WTC11 (cell line): ENCODE data around the gene DPEP2. TPM values are rescaled to one million over a fixed set of nuclear protein-coding genes. Genes with fewer than 3 reads are reported as not detected.

ENCODE experiments used
- ATAC-seq: fragments of 200-7000 bp; cut with Tn5 transposase; 2 replicates; pipeline ENCODE4 v1.10.0; 2021; ENCODE audit warnings: mild to moderate bottlenecking, moderate library complexity
- CTCF ChIA-PET: fragments of 300-600 bp; sonication (Branson Sonifier 250); formaldehyde crosslinking; loops from one replicate; lab custom pipeline; 2021; ENCODE audit warnings: antibody characterized with exemption; lab: Charles Lee
- POLR2A ChIA-PET: fragments of 350-600 bp; sonication (Branson Sonifier 250); formaldehyde crosslinking; loops from one replicate; lab custom pipeline; 2021; ENCODE audit warnings: antibody characterized with exemption; lab: Charles Lee
- DNase-seq: peaks from one replicate; pipeline ENCODE4 v3.0.0; 2021; ENCODE audit warnings: low spot score
- H3K27ac Mint-ChIP-seq: 2 replicates; pipeline ENCODE4 v1.8.0; 2021; ENCODE audit warnings: mixed read lengths
- H3K27me3 Mint-ChIP-seq: 2 replicates; pipeline ENCODE4 v1.8.0; 2021; ENCODE audit warnings: low read depth, mild to moderate bottlenecking, moderate library complexity, mixed read lengths
- H3K36me3 Mint-ChIP-seq: 2 replicates; pipeline ENCODE4 v1.8.0; 2021; ENCODE audit warnings: mixed read lengths
- H3K4me1 Mint-ChIP-seq: 2 replicates; pipeline ENCODE4 v1.8.0; 2022; ENCODE audit warnings: mixed read lengths
- H3K4me3 Mint-ChIP-seq: 2 replicates; pipeline ENCODE4 v1.8.0; 2021; ENCODE audit warnings: mild to moderate bottlenecking, moderate library complexity, mixed read lengths
- H3K9me3 Mint-ChIP-seq: 2 replicates; pipeline ENCODE4 v1.8.0; 2021; ENCODE audit warnings: mixed read lengths
- ESRRA ChIP-seq: sonication (generic); formaldehyde crosslinking; IDR thresholded peaks from 2 replicates; pipeline ENCODE4 v1.8.1; 2022; ENCODE audit warnings: mild to moderate bottlenecking, missing genetic modification reagents, borderline replicate concordance
- FOXK1 ChIP-seq: sonication (generic); formaldehyde crosslinking; IDR thresholded peaks from 2 replicates; pipeline ENCODE4 v1.8.0; 2022; ENCODE audit warnings: mild to moderate bottlenecking, moderate library complexity, missing genetic modification reagents
- GTF2I ChIP-seq: fragments of 250-450 bp; sonication (Bioruptor Pico); conservative IDR thresholded peaks from 2 replicates; pipeline ENCODE4 v1.4.0; 2021; ENCODE audit warnings: mild to moderate bottlenecking
- IRF2 ChIP-seq: sonication (generic); formaldehyde crosslinking; IDR thresholded peaks from 2 replicates; pipeline ENCODE4 v1.8.0; 2022; ENCODE audit warnings: low read depth, missing genetic modification reagents, borderline replicate concordance
- JAZF1 ChIP-seq: fragments of 250-450 bp; sonication (Bioruptor Pico); IDR thresholded peaks from 2 replicates; pipeline ENCODE4 v1.9.0; 2021; ENCODE audit warnings: moderate library complexity, mild to moderate bottlenecking, inconsistent platforms
- MYBL2 ChIP-seq: sonication (generic); formaldehyde crosslinking; IDR thresholded peaks from 2 replicates; pipeline ENCODE4 v1.8.1; 2023; ENCODE audit warnings: mild to moderate bottlenecking, moderate library complexity, missing genetic modification reagents
- NFATC4 ChIP-seq: fragments of 250-450 bp; sonication (Bioruptor Pico); IDR thresholded peaks from 2 replicates; pipeline ENCODE4 v1.9.0; 2021; ENCODE audit warnings: mild to moderate bottlenecking
- OVOL2 ChIP-seq: fragments of 250-450 bp; sonication (Bioruptor Pico); IDR thresholded peaks from 2 replicates; pipeline ENCODE4 v1.9.0; 2021; ENCODE audit warnings: mild to moderate bottlenecking, borderline replicate concordance
- SP1 ChIP-seq: sonication (generic); formaldehyde crosslinking; conservative IDR thresholded peaks from 2 replicates; pipeline ENCODE4 v1.8.1; 2022; ENCODE audit warnings: missing genetic modification reagents
- TEAD1 ChIP-seq: sonication (generic); formaldehyde crosslinking; IDR thresholded peaks from 2 replicates; pipeline ENCODE4 v1.8.0; 2022; ENCODE audit warnings: mild to moderate bottlenecking, missing genetic modification reagents
- ZBTB21 ChIP-seq: sonication (generic); formaldehyde crosslinking; IDR thresholded peaks from 2 replicates; pipeline ENCODE4 v1.8.1; 2023; ENCODE audit warnings: mild to moderate bottlenecking, missing genetic modification reagents, borderline replicate concordance
- ZNF121 ChIP-seq: sonication (generic); formaldehyde crosslinking; IDR thresholded peaks from 2 replicates; pipeline ENCODE4 v1.8.0; 2023; ENCODE audit warnings: missing genetic modification reagents
- ZNF232 ChIP-seq: sonication (generic); formaldehyde crosslinking; IDR thresholded peaks from 2 replicates; pipeline ENCODE4 v1.8.0; 2022; ENCODE audit warnings: mild to moderate bottlenecking, missing genetic modification reagents
- ZNF263 ChIP-seq: sonication (generic); formaldehyde crosslinking; IDR thresholded peaks from 2 replicates; pipeline ENCODE4 v1.8.1; 2022; ENCODE audit warnings: low read depth, mild to moderate bottlenecking, moderate library complexity, missing genetic modification reagents
- ZNF423 ChIP-seq: fragments of 250-450 bp; sonication (Bioruptor Pico); IDR thresholded peaks from 2 replicates; pipeline ENCODE4 v2.1.2; 2022; ENCODE audit warnings: mild to moderate bottlenecking, moderate library complexity
- total RNA-seq: library from RNA; stranded (reverse); gene quantifications from 3 replicates; pipeline ENCODE4 v1.2.3, GENCODE V29; 2021
- TF ChIP-seq, protein P1 (sequence below): sonication (generic); formaldehyde crosslinking; IDR thresholded peaks from 2 replicates; pipeline ENCODE4 v1.8.1; 2023; ENCODE audit warnings: mild to moderate bottlenecking, moderate library complexity, missing genetic modification reagents
- TF ChIP-seq, protein P2 (sequence below): sonication (generic); formaldehyde crosslinking; IDR thresholded peaks from 2 replicates; pipeline ENCODE4 v1.8.1; 2022; ENCODE audit warnings: mild to moderate bottlenecking, missing genetic modification reagents, moderate library complexity, borderline replicate concordance
- TF ChIP-seq, protein P3 (sequence below): sonication (generic); formaldehyde crosslinking; IDR thresholded peaks from 2 replicates; pipeline ENCODE4 v1.8.1; 2022; ENCODE audit warnings: mild to moderate bottlenecking, moderate library complexity, missing genetic modification reagents
- TF ChIP-seq, protein P4 (sequence below): fragments of 250-450 bp; sonication (Bioruptor Pico); IDR thresholded peaks from 2 replicates; pipeline ENCODE4 v2.1.2; 2022; ENCODE audit warnings: mild to moderate bottlenecking, moderate library complexity
- TF ChIP-seq, protein P5 (sequence below): fragments of 250-450 bp; sonication (Bioruptor Pico); IDR thresholded peaks from 2 replicates; pipeline ENCODE4 v1.9.0; 2021; ENCODE audit warnings: moderate library complexity, mild to moderate bottlenecking, inconsistent platforms, borderline replicate concordance
- TF ChIP-seq, protein P6 (sequence below): fragments of 250-450 bp; sonication (Bioruptor Pico); IDR thresholded peaks from 2 replicates; pipeline ENCODE4 v1.9.0; 2021; ENCODE audit warnings: mild to moderate bottlenecking

DPEP2 gene
- total RNA-seq, 1 experiment from 2014 or later: 0.13 TPM

DNA sequence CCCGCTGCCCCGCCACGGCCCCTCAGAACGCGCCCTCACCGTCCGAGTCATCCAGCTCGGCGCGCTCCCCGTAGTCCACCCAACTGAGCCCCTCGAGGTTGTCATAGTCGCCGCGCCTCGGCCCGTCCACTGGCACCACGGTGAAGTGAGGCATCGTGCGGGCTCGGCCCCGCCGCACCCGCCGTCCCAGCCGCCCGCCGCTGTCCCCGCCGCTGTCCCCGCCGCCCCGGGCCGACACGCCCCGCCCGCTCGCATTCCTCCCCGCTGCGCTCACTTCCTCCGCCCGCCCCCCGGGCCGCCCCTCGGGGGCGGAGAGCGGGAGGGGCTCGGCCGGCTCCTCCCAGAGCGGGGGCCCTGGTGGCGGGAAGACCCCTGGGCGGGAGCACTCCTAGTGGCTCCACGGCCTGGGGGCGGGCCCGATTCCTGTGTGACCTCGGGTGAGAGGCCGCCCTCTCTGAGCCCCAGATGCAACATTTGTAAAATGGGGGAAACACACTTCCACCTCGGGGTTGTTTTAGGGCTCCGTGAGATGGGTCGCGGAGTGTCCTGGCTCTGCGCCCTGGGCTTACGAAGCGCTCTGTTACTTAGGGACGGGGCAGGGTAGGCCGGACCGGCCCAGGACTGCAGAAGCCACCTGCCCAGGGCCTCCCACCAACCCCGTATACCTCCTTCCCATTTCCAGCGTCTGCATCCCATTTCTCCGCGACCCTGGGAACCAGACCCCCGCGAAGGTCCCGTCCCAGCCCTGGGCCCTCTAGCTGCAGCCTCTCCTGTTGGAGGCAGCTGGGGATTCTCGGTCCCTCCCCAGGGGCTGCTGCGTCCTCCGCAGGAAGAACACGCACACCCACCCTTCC, 30.7 kb downstream of the DPEP2 start, which contains the start of gene SLC12A4:
SLC12A4 (minus strand) TSS at position 238 of the 854 bp plus-strand sequence; CDS start at position 154, 84 bp downstream.
- 0 out of 2 replicates have a peak, but pooled peaks cover 5% of the 10 kb centered on the region for H3K36me3 Mint-ChIP-seq
- peaks cover 44% of the 10 kb centered on the region for H3K4me1 Mint-ChIP-seq
- POLR2A ChIA-PET: interaction anchor here (1.1 kb wide), 1 partner anchor 84 kb away, joined by 3 read pairs; the partner anchor contains the start of gene NRN1L

More for the DNA sequence above, 30.7 kb downstream of the DPEP2 start, which contains the start of gene SLC12A4:
- Mint-ChIP-seq H3K27me3 (peaks cover 5% of the 10 kb centered on the region; the same call in 1 of the 2 replicates), H3K27ac (peak within 1 kb of the TSS; percentile 92), H3K4me3 (peak within 1 kb of the TSS; percentile 97), H3K9me3 (no peaks in the 10 kb centered on the region)
- TF ChIP-seq ZNF423 (CRISPR knock-in tag): peak; percentile 85
- no peak for TF ChIP-seq TEAD1
- TF ChIP-seq, protein P1, sequence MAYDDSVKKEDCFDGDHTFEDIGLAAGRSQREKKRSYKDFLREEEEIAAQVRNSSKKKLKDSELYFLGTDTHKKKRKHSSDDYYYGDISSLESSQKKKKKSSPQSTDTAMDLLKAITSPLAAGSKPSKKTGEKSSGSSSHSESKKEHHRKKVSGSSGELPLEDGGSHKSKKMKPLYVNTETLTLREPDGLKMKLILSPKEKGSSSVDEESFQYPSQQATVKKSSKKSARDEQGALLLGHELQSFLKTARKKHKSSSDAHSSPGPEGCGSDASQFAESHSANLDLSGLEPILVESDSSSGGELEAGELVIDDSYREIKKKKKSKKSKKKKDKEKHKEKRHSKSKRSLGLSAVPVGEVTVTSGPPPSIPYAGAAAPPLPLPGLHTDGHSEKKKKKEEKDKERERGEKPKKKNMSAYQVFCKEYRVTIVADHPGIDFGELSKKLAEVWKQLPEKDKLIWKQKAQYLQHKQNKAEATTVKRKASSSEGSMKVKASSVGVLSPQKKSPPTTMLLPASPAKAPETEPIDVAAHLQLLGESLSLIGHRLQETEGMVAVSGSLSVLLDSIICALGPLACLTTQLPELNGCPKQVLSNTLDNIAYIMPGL (CRISPR knock-in tag): peak; percentile 23; the same call in 1 of the 2 replicates
- TF ChIP-seq ZNF263: peak; percentile 94
- TF ChIP-seq FOXK1: peak; percentile 26; the same call in 1 of the 2 replicates
- TF ChIP-seq ESRRA (CRISPR knock-in tag): no peak; the same call in 1 of the 2 replicates
- TF ChIP-seq, protein P2, sequence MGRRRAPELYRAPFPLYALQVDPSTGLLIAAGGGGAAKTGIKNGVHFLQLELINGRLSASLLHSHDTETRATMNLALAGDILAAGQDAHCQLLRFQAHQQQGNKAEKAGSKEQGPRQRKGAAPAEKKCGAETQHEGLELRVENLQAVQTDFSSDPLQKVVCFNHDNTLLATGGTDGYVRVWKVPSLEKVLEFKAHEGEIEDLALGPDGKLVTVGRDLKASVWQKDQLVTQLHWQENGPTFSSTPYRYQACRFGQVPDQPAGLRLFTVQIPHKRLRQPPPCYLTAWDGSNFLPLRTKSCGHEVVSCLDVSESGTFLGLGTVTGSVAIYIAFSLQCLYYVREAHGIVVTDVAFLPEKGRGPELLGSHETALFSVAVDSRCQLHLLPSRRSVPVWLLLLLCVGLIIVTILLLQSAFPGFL: no peak
- TF ChIP-seq ZNF121 (CRISPR knock-in tag): peak; percentile 99
- TF ChIP-seq, protein P3, sequence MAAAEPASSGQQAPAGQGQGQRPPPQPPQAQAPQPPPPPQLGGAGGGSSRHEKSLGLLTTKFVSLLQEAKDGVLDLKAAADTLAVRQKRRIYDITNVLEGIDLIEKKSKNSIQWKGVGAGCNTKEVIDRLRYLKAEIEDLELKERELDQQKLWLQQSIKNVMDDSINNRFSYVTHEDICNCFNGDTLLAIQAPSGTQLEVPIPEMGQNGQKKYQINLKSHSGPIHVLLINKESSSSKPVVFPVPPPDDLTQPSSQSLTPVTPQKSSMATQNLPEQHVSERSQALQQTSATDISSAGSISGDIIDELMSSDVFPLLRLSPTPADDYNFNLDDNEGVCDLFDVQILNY (CRISPR knock-in tag): peak; percentile 99
- no peak for TF ChIP-seq NFATC4 (CRISPR knock-in tag)
- no peak for TF ChIP-seq OVOL2 (CRISPR knock-in tag)
- no peak for TF ChIP-seq JAZF1 (CRISPR knock-in tag)
- TF ChIP-seq MYBL2 (CRISPR knock-in tag): 0 out of 2 replicates have a peak, but pooled peaks have one; percentile 11
- TF ChIP-seq, protein P4, sequence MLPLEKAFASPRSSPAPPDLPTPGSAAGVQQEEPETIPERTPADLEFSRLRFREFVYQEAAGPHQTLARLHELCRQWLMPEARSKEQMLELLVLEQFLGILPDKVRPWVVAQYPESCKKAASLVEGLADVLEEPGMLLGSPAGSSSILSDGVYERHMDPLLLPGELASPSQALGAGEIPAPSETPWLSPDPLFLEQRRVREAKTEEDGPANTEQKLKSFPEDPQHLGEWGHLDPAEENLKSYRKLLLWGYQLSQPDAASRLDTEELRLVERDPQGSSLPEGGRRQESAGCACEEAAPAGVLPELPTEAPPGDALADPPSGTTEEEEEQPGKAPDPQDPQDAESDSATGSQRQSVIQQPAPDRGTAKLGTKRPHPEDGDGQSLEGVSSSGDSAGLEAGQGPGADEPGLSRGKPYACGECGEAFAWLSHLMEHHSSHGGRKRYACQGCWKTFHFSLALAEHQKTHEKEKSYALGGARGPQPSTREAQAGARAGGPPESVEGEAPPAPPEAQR (CRISPR knock-in tag): peak; percentile 79; the same call in 1 of the 2 replicates
- TF ChIP-seq, protein P5, sequence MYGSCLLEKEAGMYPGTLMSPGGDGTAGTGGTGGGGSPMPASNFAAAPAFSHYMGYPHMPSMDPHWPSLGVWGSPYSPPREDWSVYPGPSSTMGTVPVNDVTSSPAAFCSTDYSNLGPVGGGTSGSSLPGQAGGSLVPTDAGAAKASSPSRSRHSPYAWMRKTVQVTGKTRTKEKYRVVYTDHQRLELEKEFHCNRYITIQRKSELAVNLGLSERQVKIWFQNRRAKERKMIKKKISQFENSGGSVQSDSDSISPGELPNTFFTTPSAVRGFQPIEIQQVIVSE: no peak
- TF ChIP-seq ZNF232 (CRISPR knock-in tag): 0 out of 2 replicates have a peak, but pooled peaks have one; percentile 39
- TF ChIP-seq ZBTB21 (CRISPR knock-in tag): no peak
- TF ChIP-seq IRF2 (CRISPR knock-in tag): no peak
- TF ChIP-seq, protein P6, sequence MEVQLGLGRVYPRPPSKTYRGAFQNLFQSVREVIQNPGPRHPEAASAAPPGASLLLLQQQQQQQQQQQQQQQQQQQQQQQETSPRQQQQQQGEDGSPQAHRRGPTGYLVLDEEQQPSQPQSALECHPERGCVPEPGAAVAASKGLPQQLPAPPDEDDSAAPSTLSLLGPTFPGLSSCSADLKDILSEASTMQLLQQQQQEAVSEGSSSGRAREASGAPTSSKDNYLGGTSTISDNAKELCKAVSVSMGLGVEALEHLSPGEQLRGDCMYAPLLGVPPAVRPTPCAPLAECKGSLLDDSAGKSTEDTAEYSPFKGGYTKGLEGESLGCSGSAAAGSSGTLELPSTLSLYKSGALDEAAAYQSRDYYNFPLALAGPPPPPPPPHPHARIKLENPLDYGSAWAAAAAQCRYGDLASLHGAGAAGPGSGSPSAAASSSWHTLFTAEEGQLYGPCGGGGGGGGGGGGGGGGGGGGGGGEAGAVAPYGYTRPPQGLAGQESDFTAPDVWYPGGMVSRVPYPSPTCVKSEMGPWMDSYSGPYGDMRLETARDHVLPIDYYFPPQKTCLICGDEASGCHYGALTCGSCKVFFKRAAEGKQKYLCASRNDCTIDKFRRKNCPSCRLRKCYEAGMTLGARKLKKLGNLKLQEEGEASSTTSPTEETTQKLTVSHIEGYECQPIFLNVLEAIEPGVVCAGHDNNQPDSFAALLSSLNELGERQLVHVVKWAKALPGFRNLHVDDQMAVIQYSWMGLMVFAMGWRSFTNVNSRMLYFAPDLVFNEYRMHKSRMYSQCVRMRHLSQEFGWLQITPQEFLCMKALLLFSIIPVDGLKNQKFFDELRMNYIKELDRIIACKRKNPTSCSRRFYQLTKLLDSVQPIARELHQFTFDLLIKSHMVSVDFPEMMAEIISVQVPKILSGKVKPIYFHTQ (CRISPR knock-in tag): 0 out of 2 replicates have a peak, but pooled peaks have one; percentile 37
- TF ChIP-seq GTF2I (CRISPR knock-in tag): peak; percentile 99
- TF ChIP-seq SP1: peak; percentile 97
- CTCF ChIA-PET: interaction anchor here (0.6 to 1.7 kb wide), 5 partner anchors 12 to 399 kb away, joined by 3 read pairs; partner anchors contain the start of genes DPEP3, NRN1L, PRMT7 and SLC7A6OS
- peak; percentile 75 for ATAC-seq
- peak; percentile 78 for DNase-seq
